HepG2 (cell line): Measurements from ENCODE around the gene CDC37L1. TPM values are rescaled to one million over a fixed set of nuclear protein-coding genes. Genes with fewer than 3 reads are reported as not detected.

ENCODE experiments used
- ATRX ChIP-seq: sonication (generic); formaldehyde crosslinking; IDR thresholded peaks from 2 replicates; pipeline ENCODE4 v1.4.0; 2020; ENCODE audit warnings: missing genetic modification reagents, borderline replicate concordance
- HES4 ChIP-seq: sonication (generic); formaldehyde crosslinking; IDR thresholded peaks from 2 replicates; pipeline ENCODE4 v1.9.0; 2021; ENCODE audit warnings: mild to moderate bottlenecking, missing genetic modification reagents, borderline replicate concordance
- HNF4G ChIP-seq, 2 experiments: sonication (generic) in 1 of 2; formaldehyde crosslinking in 1 of 2; IDR thresholded peaks; 2 replicates each; pipeline versions ENCODE4 v1.4.0 to v1.6.1; 2011 to 2020; ENCODE audit warnings: borderline replicate concordance in 2 of 2, low read depth in 2 of 2, mild to moderate bottlenecking in 2 of 2, low read length in 1 of 2, missing genetic modification reagents in 1 of 2, moderate library complexity in 1 of 2
- HNRNPUL1 ChIP-seq: fragments of 200-400 bp; formaldehyde crosslinking; IDR thresholded peaks from 2 replicates; pipeline ENCODE4 v1.6.1; 2017; ENCODE audit warnings: low read depth, mild to moderate bottlenecking, low read length, moderate library complexity
- MXD3 ChIP-seq: IDR thresholded peaks from 2 replicates; pipeline ENCODE4 v1.6.1; 2016; ENCODE audit warnings: mild to moderate bottlenecking, missing biosample characterization, missing genetic modification reagents
- NFATC3 ChIP-seq: sonication (generic); formaldehyde crosslinking; IDR thresholded peaks from 2 replicates; pipeline ENCODE4 v1.5.1; 2020; ENCODE audit warnings: mild to moderate bottlenecking, missing genetic modification reagents
- RAD21 ChIP-seq: fragments of 450-650 bp; formaldehyde crosslinking; IDR thresholded peaks from 2 replicates; pipeline ENCODE4 v1.5.0; 2020; ENCODE audit warnings: mild to moderate bottlenecking
- RFXANK ChIP-seq: IDR thresholded peaks from 2 replicates; pipeline ENCODE4 v1.6.1; 2016
- ZFP36L1 ChIP-seq: sonication (generic); formaldehyde crosslinking; IDR thresholded peaks from 2 replicates; pipeline ENCODE4 v1.8.0; 2022; ENCODE audit warnings: mild to moderate bottlenecking, missing genetic modification reagents, moderate library complexity
- ZNF264 ChIP-seq: sonication (generic); formaldehyde crosslinking; IDR thresholded peaks from 2 replicates; pipeline ENCODE4 v1.4.0; 2020; ENCODE audit warnings: missing genetic modification reagents
- ZNF350 ChIP-seq: sonication (generic); formaldehyde crosslinking; IDR thresholded peaks from 2 replicates; pipeline ENCODE4 v1.4.0; 2020; ENCODE audit warnings: mild to moderate bottlenecking, low read depth, missing genetic modification reagents, borderline replicate concordance
- ZNF383 ChIP-seq: sonication (generic); formaldehyde crosslinking; IDR thresholded peaks from 2 replicates; pipeline ENCODE4 v1.4.0; 2020; ENCODE audit warnings: missing genetic modification reagents, mild to moderate bottlenecking, borderline replicate concordance
- ZNF460 ChIP-seq: sonication (generic); formaldehyde crosslinking; IDR thresholded peaks from 2 replicates; pipeline ENCODE4 v1.5.1; 2020; ENCODE audit warnings: missing genetic modification reagents, mild to moderate bottlenecking, borderline replicate concordance
- ZNF589 ChIP-seq: sonication (generic); formaldehyde crosslinking; conservative IDR thresholded peaks from 2 replicates; pipeline ENCODE4 v1.8.0; 2022; ENCODE audit warnings: mild to moderate bottlenecking, moderate library complexity, missing genetic modification reagents
- ZNF598 ChIP-seq: sonication (generic); formaldehyde crosslinking; IDR thresholded peaks from 2 replicates; pipeline ENCODE4 v1.5.1; 2020; ENCODE audit warnings: mild to moderate bottlenecking, missing genetic modification reagents, borderline replicate concordance
- ZNF629 ChIP-seq: sonication (generic); formaldehyde crosslinking; conservative IDR thresholded peaks from 2 replicates; pipeline ENCODE4 v1.5.0; 2020; ENCODE audit warnings: missing genetic modification reagents
- ZSCAN9 ChIP-seq: IDR thresholded peaks from 2 replicates; pipeline ENCODE4 v1.6.1; 2016; ENCODE audit warnings: borderline replicate concordance
- polyA plus RNA-seq, 8 experiments: library from polyadenylated mRNA; depleted of rRNA in 3 of 8; stranded (reverse) in 7 of 8; unstranded in 1 of 8; fragments of >200 nt; fragmentation: Illumina TruSeq in 4 of 8; extraction: Trizol in 4 of 8; gene quantifications; 2 replicates each; pipeline versions ENCODE4 v1.2.1 to v1.2.3, GENCODE V29; 2011 to 2016; ENCODE audit warnings: low read depth in 4 of 8, missing spikeins in 1 of 8, mixed read lengths in 1 of 8; ENCODE audit not compliant: insufficient read depth in 1 of 8
- total RNA-seq, 5 experiments: library from RNA; depleted of rRNA; stranded (reverse); fragments of >200 nt; fragmentation: Illumina TruSeq; extraction: Trizol; gene quantifications; 2 replicates each; pipeline ENCODE4 v1.2.3, GENCODE V29; 2016; ENCODE audit warnings: low read depth in 1 of 5
- TF ChIP-seq, protein P1 (sequence below): sonication (generic); formaldehyde crosslinking; IDR thresholded peaks from 2 replicates; pipeline ENCODE4 v1.4.0; 2020; ENCODE audit warnings: missing genetic modification reagents, borderline replicate concordance
- TF ChIP-seq, protein P2 (sequence below): sonication (generic); formaldehyde crosslinking; IDR thresholded peaks from 2 replicates; pipeline ENCODE4 v1.5.0; 2020; ENCODE audit warnings: mild to moderate bottlenecking, missing genetic modification reagents
- TF ChIP-seq, protein P3 (sequence below): sonication (generic); formaldehyde crosslinking; conservative IDR thresholded peaks from 2 replicates; pipeline ENCODE4 v1.4.0; 2020; ENCODE audit warnings: missing genetic modification reagents

CDC37L1 gene
- total and polyA plus RNA-seq, 2 of the 13 experiments (the other 11 are each of a cell fraction or from before 2014, with no cell fraction given), result 5.5 to 17.0 TPM

DNA sequence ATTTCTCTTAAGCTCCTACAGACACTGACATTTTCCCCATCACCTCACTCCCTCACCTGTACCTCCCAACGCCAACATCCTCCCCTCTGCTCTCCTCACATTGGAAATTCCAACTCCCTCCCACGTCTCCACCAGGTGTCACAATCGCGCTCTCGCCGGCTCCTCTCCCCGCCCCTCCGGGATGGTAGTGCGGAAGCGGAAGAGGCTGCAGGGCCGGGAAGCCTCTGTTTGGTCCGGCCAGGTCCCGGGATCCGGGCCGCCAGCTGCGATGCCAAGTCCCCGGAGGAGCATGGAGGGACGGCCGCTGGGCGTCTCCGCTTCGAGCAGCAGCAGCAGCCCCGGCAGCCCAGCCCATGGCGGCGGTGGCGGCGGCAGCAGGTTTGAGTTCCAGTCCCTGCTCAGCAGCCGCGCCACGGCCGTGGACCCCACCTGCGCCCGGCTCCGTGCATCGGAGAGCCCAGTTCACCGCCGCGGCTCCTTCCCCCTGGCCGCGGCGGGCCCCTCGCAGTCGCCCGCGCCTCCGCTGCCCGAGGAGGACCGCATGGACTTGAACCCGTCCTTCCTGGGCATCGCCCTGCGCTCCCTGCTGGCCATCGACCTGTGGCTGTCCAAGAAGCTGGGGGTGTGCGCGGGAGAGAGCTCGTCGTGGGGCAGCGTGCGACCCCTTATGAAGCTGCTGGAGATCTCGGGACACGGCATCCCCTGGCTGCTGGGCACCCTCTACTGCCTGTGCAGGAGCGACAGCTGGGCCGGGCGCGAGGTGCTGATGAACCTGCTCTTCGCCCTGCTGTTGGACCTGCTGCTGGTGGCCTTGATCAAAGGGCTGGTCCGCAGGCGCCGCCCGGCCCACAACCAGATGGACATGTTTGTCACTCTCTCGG, 17.0 kb upstream of the CDC37L1 start, which contains the start of gene PLPP6 (continued):
- TF ChIP-seq ZFP36L1 (CRISPR knock-in tag) (peak; percentile 65; the same call in 1 of the 2 replicates), ZNF264 (CRISPR knock-in tag) (peak; percentile 42; the same call in 1 of the 2 replicates), MXD3 (CRISPR knock-in tag) (peak; percentile 72), ZNF460 (CRISPR knock-in tag) (no peak), HNF4G (IDR thresholded peaks at IDR 0.05; ENCODE audit: borderline replicate concordance, low read depth, low read length) (no peak), HNF4G (CRISPR knock-in tag; IDR thresholded peaks at IDR 0.05; ENCODE audit: borderline replicate concordance, low read depth) (no peak; the same call in none of the 2 replicates), ZNF350 (CRISPR knock-in tag) (peak; percentile 11; the same call in 1 of the 2 replicates), ZNF598 (CRISPR knock-in tag) (peak; percentile 81), ZNF589 (CRISPR knock-in tag) (peak; percentile 52; the same call in 1 of the 2 replicates), ZNF383 (CRISPR knock-in tag) (no peak), NFATC3 (CRISPR knock-in tag) (0 out of 2 replicates have a peak, but pooled peaks have one; percentile 27), ZSCAN9 (CRISPR knock-in tag) (no peak), HES4 (peak; percentile 52; the same call in 1 of the 2 replicates), ZNF629 (CRISPR knock-in tag) (peak; percentile 45; the same call in 1 of the 2 replicates), RFXANK (CRISPR knock-in tag) (no peak; the same call in 1 of the 2 replicates), ATRX (CRISPR knock-in tag) (no peak), HNRNPUL1 (no peak), RAD21 (CRISPR knock-in tag) (peak; percentile 40)
- TF ChIP-seq, protein P1, sequence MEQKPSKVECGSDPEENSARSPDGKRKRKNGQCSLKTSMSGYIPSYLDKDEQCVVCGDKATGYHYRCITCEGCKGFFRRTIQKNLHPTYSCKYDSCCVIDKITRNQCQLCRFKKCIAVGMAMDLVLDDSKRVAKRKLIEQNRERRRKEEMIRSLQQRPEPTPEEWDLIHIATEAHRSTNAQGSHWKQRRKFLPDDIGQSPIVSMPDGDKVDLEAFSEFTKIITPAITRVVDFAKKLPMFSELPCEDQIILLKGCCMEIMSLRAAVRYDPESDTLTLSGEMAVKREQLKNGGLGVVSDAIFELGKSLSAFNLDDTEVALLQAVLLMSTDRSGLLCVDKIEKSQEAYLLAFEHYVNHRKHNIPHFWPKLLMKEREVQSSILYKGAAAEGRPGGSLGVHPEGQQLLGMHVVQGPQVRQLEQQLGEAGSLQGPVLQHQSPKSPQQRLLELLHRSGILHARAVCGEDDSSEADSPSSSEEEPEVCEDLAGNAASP (CRISPR knock-in tag), result peak; percentile 23
- TF ChIP-seq, protein P2, sequence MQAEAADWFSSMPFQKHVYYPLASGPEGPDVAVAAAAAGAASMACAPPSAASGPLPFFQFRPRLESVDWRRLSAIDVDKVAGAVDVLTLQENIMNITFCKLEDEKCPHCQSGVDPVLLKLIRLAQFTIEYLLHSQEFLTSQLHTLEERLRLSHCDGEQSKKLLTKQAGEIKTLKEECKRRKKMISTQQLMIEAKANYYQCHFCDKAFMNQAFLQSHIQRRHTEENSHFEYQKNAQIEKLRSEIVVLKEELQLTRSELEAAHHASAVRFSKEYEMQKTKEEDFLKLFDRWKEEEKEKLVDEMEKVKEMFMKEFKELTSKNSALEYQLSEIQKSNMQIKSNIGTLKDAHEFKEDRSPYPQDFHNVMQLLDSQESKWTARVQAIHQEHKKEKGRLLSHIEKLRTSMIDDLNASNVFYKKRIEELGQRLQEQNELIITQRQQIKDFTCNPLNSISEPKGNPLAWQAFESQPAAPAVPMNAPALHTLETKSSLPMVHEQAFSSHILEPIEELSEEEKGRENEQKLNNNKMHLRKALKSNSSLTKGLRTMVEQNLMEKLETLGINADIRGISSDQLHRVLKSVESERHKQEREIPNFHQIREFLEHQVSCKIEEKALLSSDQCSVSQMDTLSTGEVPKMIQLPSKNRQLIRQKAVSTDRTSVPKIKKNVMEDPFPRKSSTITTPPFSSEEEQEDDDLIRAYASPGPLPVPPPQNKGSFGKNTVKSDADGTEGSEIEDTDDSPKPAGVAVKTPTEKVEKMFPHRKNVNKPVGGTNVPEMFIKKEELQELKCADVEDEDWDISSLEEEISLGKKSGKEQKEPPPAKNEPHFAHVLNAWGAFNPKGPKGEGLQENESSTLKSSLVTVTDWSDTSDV (CRISPR knock-in tag), result no peak
- TF ChIP-seq, protein P3, sequence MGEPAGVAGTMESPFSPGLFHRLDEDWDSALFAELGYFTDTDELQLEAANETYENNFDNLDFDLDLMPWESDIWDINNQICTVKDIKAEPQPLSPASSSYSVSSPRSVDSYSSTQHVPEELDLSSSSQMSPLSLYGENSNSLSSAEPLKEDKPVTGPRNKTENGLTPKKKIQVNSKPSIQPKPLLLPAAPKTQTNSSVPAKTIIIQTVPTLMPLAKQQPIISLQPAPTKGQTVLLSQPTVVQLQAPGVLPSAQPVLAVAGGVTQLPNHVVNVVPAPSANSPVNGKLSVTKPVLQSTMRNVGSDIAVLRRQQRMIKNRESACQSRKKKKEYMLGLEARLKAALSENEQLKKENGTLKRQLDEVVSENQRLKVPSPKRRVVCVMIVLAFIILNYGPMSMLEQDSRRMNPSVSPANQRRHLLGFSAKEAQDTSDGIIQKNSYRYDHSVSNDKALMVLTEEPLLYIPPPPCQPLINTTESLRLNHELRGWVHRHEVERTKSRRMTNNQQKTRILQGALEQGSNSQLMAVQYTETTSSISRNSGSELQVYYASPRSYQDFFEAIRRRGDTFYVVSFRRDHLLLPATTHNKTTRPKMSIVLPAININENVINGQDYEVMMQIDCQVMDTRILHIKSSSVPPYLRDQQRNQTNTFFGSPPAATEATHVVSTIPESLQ, result peak; percentile 59; the same call in 1 of the 2 replicates
